Spleen (tissue), 7 donors: Measurements from ENCODE around the gene UMOD.

Experiments used
- CTCF ChIP-seq, 11 experiments: fragments of 200-600 bp in 7 of 11; fragments of 450-650 bp in 4 of 11; sonication (generic) in 4 of 11; IDR thresholded peaks in 8 of 11; conservative IDR thresholded peaks in 3 of 11; 1 replicate in 7 of 11; 2 replicates in 4 of 11; pipeline versions ENCODE4 v1.4.0 to v1.8.0; 2016 to 2021; ENCODE audit warnings: antibody characterized with exemption in 11 of 11, inconsistent platforms in 4 of 11, mild to moderate bottlenecking in 1 of 11
- POLR2A ChIP-seq, 3 donors: fragments of 450-650 bp; IDR thresholded peaks; one replicate each; pipeline ENCODE4 v1.5.1; 2017; ENCODE audit warnings: antibody characterized with exemption in 3 of 3, mild to moderate bottlenecking in 1 of 3
- POLR2AphosphoS5 ChIP-seq, 3 donors: sonication (generic); formaldehyde crosslinking; IDR thresholded peaks; one replicate each; pipeline ENCODE4 v1.5.1; 2017; ENCODE audit warnings: antibody characterized with exemption in 3 of 3
- donor health status: DM: no; HTN: no; CAD: no; lungs with moderate emphysema.
- donor health status: DM: no; HTN: no; CAD: no.
- donor health status: DM: no; HTN: no; CAD: no.

- TF ChIP-seq CTCF (IDR thresholded peaks at IDR 0.05 in 8 of 11, conservative IDR thresholded peaks at IDR 0.05 in 3 of 11) (no peak), POLR2A (IDR thresholded peaks at IDR 0.05) (no peak), POLR2AphosphoS5 (IDR thresholded peaks at IDR 0.05) (no peak)
Observed at GRCh38 chr16:20395946-20396345, 43.4 kb upstream of the UMOD start.
